Calu3 (cell line): Measurements from ENCODE around the gene ATP1A2. TPM values are rescaled to one million over a fixed set of nuclear protein-coding genes. Genes with fewer than 3 reads are reported as not detected.

Experiments used
- BruUV-seq: library from RNA; stranded (reverse); fragments of 400-500 nt; replicated peaks from 2 replicates; lab custom pipeline; 2021; lab: Mats Ljungman, UMichigan
- CTCF ChIA-PET: fragments of 300-600 bp; sonication (Branson Sonifier 250); formaldehyde crosslinking; loops from one replicate; lab custom pipeline; 2022; ENCODE audit warnings: antibody characterized with exemption; lab: Charles Lee
- DNase-seq: peaks from one replicate; pipeline ENCODE4 v3.0.0; 2022
- H3K27ac Mint-ChIP-seq: one replicate; pipeline ENCODE4 v1.8.0; 2022; ENCODE audit warnings: mixed read lengths; ENCODE audit not compliant: unreplicated experiment
- H3K27me3 Mint-ChIP-seq: one replicate; pipeline ENCODE4 v1.8.0; 2022; ENCODE audit warnings: mixed read lengths; ENCODE audit not compliant: unreplicated experiment
- H3K36me3 Mint-ChIP-seq: one replicate; pipeline ENCODE4 v1.8.0; 2022; ENCODE audit warnings: mild to moderate bottlenecking, moderate library complexity, mixed read lengths; ENCODE audit not compliant: insufficient read depth, unreplicated experiment
- H3K4me1 Mint-ChIP-seq: one replicate; pipeline ENCODE4 v1.8.0; 2022; ENCODE audit warnings: mild to moderate bottlenecking, low read depth, mixed read lengths; ENCODE audit not compliant: unreplicated experiment
- H3K4me3 Mint-ChIP-seq: one replicate; pipeline ENCODE4 v1.8.0; 2022; ENCODE audit warnings: mild to moderate bottlenecking, low read depth, moderate library complexity, mixed read lengths; ENCODE audit not compliant: unreplicated experiment
- H3K9me3 Mint-ChIP-seq: one replicate; pipeline ENCODE4 v1.8.0; 2022; ENCODE audit warnings: low read depth, mixed read lengths; ENCODE audit not compliant: unreplicated experiment
- CTCF ChIP-seq: fragments of 200-600 bp; IDR thresholded peaks from one replicate; pipeline ENCODE4 v1.8.0; 2022; ENCODE audit warnings: antibody characterized with exemption; ENCODE audit not compliant: unreplicated experiment
- intact Hi-C: fragments of 100-400 bp; cut with micrococcal nuclease; formaldehyde crosslinking; loops from one replicate; pipeline ENCODE4 v1.10.0; 2022; ENCODE audit not compliant: unreplicated experiment
- total RNA-seq: library from RNA; stranded (reverse); gene quantifications from 2 replicates; pipeline ENCODE4 v1.2.3, GENCODE V29; 2022

The ATP1A2 gene
- total RNA-seq, 1 experiment from 2014 or later: not detected

GRCh38 chr1:160114085-160114484 is 1.5 kb upstream of the ATP1A2 start:
- Mint-ChIP-seq H3K27ac (no peak overlapping the region), H3K4me3 (no peak overlapping the region), H3K9me3 (no peaks in the 10 kb centered on the region), H3K27me3 (peaks cover 79% of the 10 kb centered on the region), H3K36me3 (no peaks in the 10 kb centered on the region), H3K4me1 (peaks cover 8% of the 10 kb centered on the region)
- CTCF ChIA-PET: no interaction called here
- BruUV-seq: no TSS peak
- no peak for DNase-seq
- TF ChIP-seq CTCF: no peak
- intact Hi-C loops: no loop called here

- intact Hi-C loops: no loop called here
- BruUV-seq: no TSS peak
- no peak overlapping the region for H3K4me3 Mint-ChIP-seq
- CTCF ChIA-PET: interaction anchor here (1.5 kb wide), 1 partner anchor 136 kb away, joined by 3 read pairs; no protein-coding TSS in a partner anchor
- H3K4me1 Mint-ChIP-seq: no peaks in the 10 kb centered on the region
- TF ChIP-seq CTCF: no peak
- no peak overlapping the region for H3K27ac Mint-ChIP-seq
- no peaks in the 10 kb centered on the region for H3K9me3 Mint-ChIP-seq
- no peaks in the 10 kb centered on the region for H3K36me3 Mint-ChIP-seq
- DNase-seq: no peak
- peaks cover 88% of the 10 kb centered on the region for H3K27me3 Mint-ChIP-seq
These were observed 956 bp downstream of the ATP1A2 start for GRCh38 chr1:160116283-160117147.

DNA sequence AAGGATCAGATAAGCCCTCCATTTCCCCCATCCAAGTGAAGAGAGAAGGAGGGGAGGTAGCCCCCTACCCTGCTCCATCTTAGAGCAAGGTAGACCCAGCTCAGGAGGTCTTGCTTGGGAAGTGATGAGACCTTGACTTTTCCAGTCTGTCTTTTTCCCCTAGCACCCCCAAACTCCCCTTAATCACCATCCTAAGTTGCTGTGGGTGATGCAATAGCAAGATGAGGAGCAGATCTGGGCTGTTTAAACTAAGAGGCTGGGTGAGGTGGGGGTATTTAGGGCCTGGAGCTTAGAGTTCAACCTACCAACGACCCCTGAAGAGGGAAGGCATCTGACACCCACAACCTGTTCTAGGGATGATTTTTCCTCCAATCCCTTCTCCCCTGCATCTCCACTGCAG is 1.7 kb downstream of the ATP1A2 start:
- TF ChIP-seq CTCF: no peak
- CTCF ChIA-PET: interaction anchor here (1.5 kb wide), 1 partner anchor 135 kb away, joined by 3 read pairs; no protein-coding TSS in a partner anchor
- Mint-ChIP-seq H3K4me3 (no peak overlapping the region), H3K4me1 (no peaks in the 10 kb centered on the region), H3K27ac (no peak overlapping the region), H3K27me3 (peaks cover 81% of the 10 kb centered on the region), H3K36me3 (no peaks in the 10 kb centered on the region), H3K9me3 (no peaks in the 10 kb centered on the region)
- no TSS peak for BruUV-seq
- no peak for DNase-seq
- intact Hi-C loops: no loop called here

GRCh38 chr1:160117709-160118183 is 2.2 kb downstream of the ATP1A2 start:
- no peak for DNase-seq
- CTCF ChIA-PET: no interaction called here
- Mint-ChIP-seq H3K27me3 (peaks cover 76% of the 10 kb centered on the region), H3K4me1 (no peaks in the 10 kb centered on the region), H3K36me3 (no peaks in the 10 kb centered on the region), H3K4me3 (no peak overlapping the region), H3K9me3 (no peaks in the 10 kb centered on the region), H3K27ac (no peak overlapping the region)
- intact Hi-C loops: no loop called here
- no peak for TF ChIP-seq CTCF
- BruUV-seq: no TSS peak
